Upper lobe of left lung (tissue), 6 donors: ENCODE measurements around the gene CLTB. TPM values are rescaled to one million over a fixed set of nuclear protein-coding genes. Genes with fewer than 3 reads are reported as not detected.
"Not testable (repeated sequence)": the region's sequence is repeated elsewhere in the genome, so short reads cannot be mapped to it uniquely, and the experiment has no call there.

Source experiments
- ATAC-seq, 2 donors: fragments of 200-7000 bp; cut with Tn5 transposase; one replicate each; pipeline ENCODE4 v1.9.1; 2022; ENCODE audit warnings: mild to moderate bottlenecking in 2 of 2, moderate library complexity in 2 of 2; ENCODE audit not compliant: low FRiP score in 2 of 2
- DNase-seq, 2 donors: peaks; one replicate each; pipeline ENCODE4 v3.0.0-alpha.2; 2019 to 2020
- H3K27ac ChIP-seq, 4 donors: fragments of 200-600 bp; sonication (generic); one replicate each; pipeline ENCODE4 v1.5.1; 2016 to 2019
- H3K27me3 ChIP-seq, 4 donors: fragments of 200-600 bp; sonication (generic); one replicate each; pipeline ENCODE4 v1.5.1; 2017 to 2019
- H3K36me3 ChIP-seq, 4 donors: fragments of 200-600 bp; sonication (generic); one replicate each; pipeline ENCODE4 v1.5.1; 2016 to 2019
- H3K4me1 ChIP-seq, 4 donors: fragments of 200-600 bp; sonication (generic); one replicate each; pipeline ENCODE4 v1.5.1; 2018 to 2019
- H3K4me3 ChIP-seq, 4 donors: fragments of 200-600 bp; sonication (generic); one replicate each; pipeline ENCODE4 v1.5.1; 2017 to 2019; ENCODE audit warnings: mild to moderate bottlenecking in 2 of 4, moderate library complexity in 1 of 4
- H3K9me3 ChIP-seq, 4 donors: fragments of 200-600 bp; sonication (generic); one replicate each; pipeline ENCODE4 v1.5.1; 2018 to 2019
- EP300 ChIP-seq, 4 donors: sonication (generic); formaldehyde crosslinking; IDR thresholded peaks; one replicate each; pipeline ENCODE4 v1.5.1; 2017; ENCODE audit warnings: antibody characterized with exemption in 4 of 4, control low read depth in 2 of 4
- POLR2A ChIP-seq, 4 donors: fragments of 450-650 bp; IDR thresholded peaks; one replicate each; pipeline ENCODE4 v1.5.1; 2016 to 2017; ENCODE audit warnings: antibody characterized with exemption in 4 of 4, mild to moderate bottlenecking in 2 of 4
- POLR2AphosphoS5 ChIP-seq, 2 donors: sonication (generic); formaldehyde crosslinking; IDR thresholded peaks; one replicate each; pipeline ENCODE4 v1.5.1; 2017; ENCODE audit warnings: antibody characterized with exemption in 2 of 2
- WGBS, 2 donors: methylation state at CpG; one replicate each; pipeline ENCODE4 v1.1.5; 2017 to 2018; 5-methylcytosine and 5-hydroxymethylcytosine counted together
- total RNA-seq, 6 donors: library from RNA; depleted of rRNA in 4 of 6; stranded (reverse); fragments of >200 nt in 4 of 6; gene quantifications; one replicate each; pipeline versions ENCODE4 v1.1.0 to v1.2.1, GENCODE V29; 2016 to 2021
- TF ChIP-seq, protein P1 (sequence below), 6 experiments: fragments of 450-650 bp in 4 of 6; fragments of 200-600 bp in 2 of 6; sonication (generic) in 2 of 6; IDR thresholded peaks; one replicate each; pipeline ENCODE4 v1.5.1; 2016 to 2019; ENCODE audit warnings: antibody characterized with exemption in 6 of 6
- donor health status: DM: no; HTN: no; CAD: no; lungs with moderate emphysema.
- donor health status: DM: no; HTN: yes; CAD: no; lungs with severe emphysema.

The CLTB gene
- total RNA-seq, 6 donors from 2014 or later = 54.5 to 187 (median 109) TPM

GRCh38 chr5:176446884-176447590, 30.7 kb upstream of the CLTB start:
- 18 to 19% methylated on average over 27 of the region's 27 CpGs for WGBS, 2 donors
- H3K4me1 ChIP-seq = peaks cover 25 to 33% (median 29%) of the 10 kb centered on the region in 4 donors
- no peaks in the 10 kb centered on the region for H3K27me3 ChIP-seq
- ATAC-seq = peak; percentile 3 to 34
- H3K27ac ChIP-seq = peak overlapping the region; percentile 93 to 99 (median 98)
- H3K36me3 ChIP-seq = no peaks in the 10 kb centered on the region
- H3K9me3 ChIP-seq = no peaks in the 10 kb centered on the region
- H3K4me3 ChIP-seq = peak overlapping the region; percentile 65 to 95 (median 79)
- DNase-seq = peak in 1 of 2 donors; percentile 81
- TF ChIP-seq POLR2AphosphoS5 (IDR thresholded peaks at IDR 0.05) (no peak), POLR2A (IDR thresholded peaks at IDR 0.05) (no peak), EP300 (IDR thresholded peaks at IDR 0.05) (no peak)
- TF ChIP-seq, protein P1, sequence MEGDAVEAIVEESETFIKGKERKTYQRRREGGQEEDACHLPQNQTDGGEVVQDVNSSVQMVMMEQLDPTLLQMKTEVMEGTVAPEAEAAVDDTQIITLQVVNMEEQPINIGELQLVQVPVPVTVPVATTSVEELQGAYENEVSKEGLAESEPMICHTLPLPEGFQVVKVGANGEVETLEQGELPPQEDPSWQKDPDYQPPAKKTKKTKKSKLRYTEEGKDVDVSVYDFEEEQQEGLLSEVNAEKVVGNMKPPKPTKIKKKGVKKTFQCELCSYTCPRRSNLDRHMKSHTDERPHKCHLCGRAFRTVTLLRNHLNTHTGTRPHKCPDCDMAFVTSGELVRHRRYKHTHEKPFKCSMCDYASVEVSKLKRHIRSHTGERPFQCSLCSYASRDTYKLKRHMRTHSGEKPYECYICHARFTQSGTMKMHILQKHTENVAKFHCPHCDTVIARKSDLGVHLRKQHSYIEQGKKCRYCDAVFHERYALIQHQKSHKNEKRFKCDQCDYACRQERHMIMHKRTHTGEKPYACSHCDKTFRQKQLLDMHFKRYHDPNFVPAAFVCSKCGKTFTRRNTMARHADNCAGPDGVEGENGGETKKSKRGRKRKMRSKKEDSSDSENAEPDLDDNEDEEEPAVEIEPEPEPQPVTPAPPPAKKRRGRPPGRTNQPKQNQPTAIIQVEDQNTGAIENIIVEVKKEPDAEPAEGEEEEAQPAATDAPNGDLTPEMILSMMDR (IDR thresholded peaks at IDR 0.05) = no peak

DNA sequence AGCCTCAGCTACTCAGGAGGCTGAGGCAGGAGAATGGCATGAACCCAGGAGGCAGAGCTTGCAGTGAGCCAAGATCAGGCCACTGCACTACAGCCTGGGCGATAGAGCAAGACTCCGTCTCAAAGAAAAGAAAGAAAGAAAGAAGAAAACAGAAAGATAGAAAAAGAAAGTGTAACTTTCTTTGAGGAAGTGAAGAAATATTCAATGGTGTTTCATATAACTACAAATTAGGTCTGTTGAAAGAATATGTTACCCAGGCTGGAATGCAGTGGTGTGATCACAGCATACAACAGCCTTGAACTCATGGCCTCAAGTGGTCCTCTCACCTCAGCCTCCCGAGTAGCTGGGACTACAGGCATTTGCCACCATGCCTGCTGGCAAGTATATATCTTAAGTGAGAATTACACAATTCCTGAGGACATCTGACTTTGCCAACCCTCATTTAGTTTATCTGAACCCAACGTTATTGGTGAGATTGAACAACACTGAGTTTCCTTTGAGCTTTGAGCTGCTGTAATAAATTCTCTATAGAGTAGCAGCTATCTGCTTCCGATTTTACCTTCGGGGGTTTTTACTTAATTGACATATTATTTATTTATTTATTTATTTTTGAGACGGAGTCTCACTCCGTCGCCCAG, 29.8 kb upstream of the CLTB start:
- ATAC-seq = no peak
- no peak overlapping the region for H3K27ac ChIP-seq
- no peak for DNase-seq
- no peaks in the 10 kb centered on the region for H3K9me3 ChIP-seq
- no peaks in the 10 kb centered on the region for H3K36me3 ChIP-seq
- H3K4me3 ChIP-seq = peak overlapping the region in 1 of 4 donors; percentile 95
- 81 to 84% methylated on average over 9 of the region's 9 CpGs for WGBS, 2 donors
- no peaks in the 10 kb centered on the region for H3K27me3 ChIP-seq
- H3K4me1 ChIP-seq = peaks cover 25 to 31% (median 27%) of the 10 kb centered on the region in 4 donors
- TF ChIP-seq POLR2AphosphoS5 (IDR thresholded peaks at IDR 0.05) (no peak), EP300 (IDR thresholded peaks at IDR 0.05) (no peak), POLR2A (IDR thresholded peaks at IDR 0.05) (no peak)
- TF ChIP-seq, protein P1 (IDR thresholded peaks at IDR 0.05) = no peak

- Histone ChIP-seq H3K36me3 (no peaks in the 10 kb centered on the region), H3K4me1 (peaks cover 17 to 21% (median 19%) of the 10 kb centered on the region in 4 donors), H3K27me3 (no peaks in the 10 kb centered on the region), H3K9me3 (no peaks in the 10 kb centered on the region), H3K4me3 (no peak overlapping the region), H3K27ac (no peak overlapping the region)
- no peak for ATAC-seq
- DNase-seq = no peak
- TF ChIP-seq, protein P1 (IDR thresholded peaks at IDR 0.05) = no peak
- TF ChIP-seq EP300 (IDR thresholded peaks at IDR 0.05) (no peak), POLR2AphosphoS5 (IDR thresholded peaks at IDR 0.05) (no peak), POLR2A (IDR thresholded peaks at IDR 0.05) (no peak)
- whole genome bisulfite sequencing, 2 donors = 86 to 91% methylated on average over 5 of the region's 5 CpGs
These were observed 28.4 kb upstream of the CLTB start for GRCh38 chr5:176444742-176445141.

DNA sequence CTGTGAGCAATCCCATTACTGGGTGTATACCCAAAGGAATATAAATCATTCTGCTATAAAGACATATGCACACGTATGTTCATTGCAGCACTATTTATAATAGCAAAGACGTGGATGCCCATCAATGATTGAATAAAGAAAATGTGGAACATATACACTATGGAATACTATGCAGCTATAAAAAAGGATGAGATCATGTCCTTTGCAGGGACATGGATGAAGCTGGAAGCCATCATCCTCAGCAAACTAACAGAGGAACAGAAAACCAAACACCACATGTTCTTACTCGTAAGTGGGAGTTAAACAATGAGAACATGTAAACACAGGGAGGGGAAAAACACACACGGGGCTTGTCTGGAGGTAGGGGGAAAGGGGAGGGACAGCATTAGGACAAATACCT, 26.6 kb upstream of the CLTB start:
- not testable (repeated sequence) for H3K9me3 ChIP-seq, DNase-seq, H3K4me3 ChIP-seq, H3K27ac ChIP-seq, H3K36me3 ChIP-seq, ATAC-seq, H3K27me3 ChIP-seq
- 73 to 74% methylated on average over 4 of the region's 4 CpGs for WGBS, 2 donors
- peaks cover 8 to 11% (median 9%) of the 10 kb centered on the region in 4 donors for H3K4me1 ChIP-seq

DNA sequence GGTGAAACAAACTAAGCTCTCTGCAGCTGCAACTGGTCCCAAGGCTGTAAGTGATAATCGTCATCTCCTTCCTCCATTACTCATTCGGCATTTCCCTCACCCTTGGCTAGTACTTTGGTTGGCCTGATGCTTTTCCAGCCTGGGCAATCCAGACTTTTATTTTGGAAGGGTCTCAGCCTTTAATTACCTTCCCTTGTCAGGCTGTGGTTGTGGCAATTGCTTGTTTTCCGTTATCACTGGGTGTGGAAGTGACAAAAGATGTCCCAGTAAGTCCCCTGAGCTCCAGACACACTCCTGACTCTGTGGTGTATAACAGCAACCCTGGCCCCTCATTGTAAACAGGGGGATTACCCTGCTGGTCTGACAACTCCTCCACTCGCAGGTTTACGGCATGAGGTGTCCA, 25.6 kb upstream of the CLTB start:
- H3K36me3 ChIP-seq = no peaks in the 10 kb centered on the region
- no peak for TF ChIP-seq POLR2AphosphoS5 (IDR thresholded peaks at IDR 0.05)
- TF ChIP-seq POLR2A (IDR thresholded peaks at IDR 0.05) = no peak
- TF ChIP-seq EP300 (IDR thresholded peaks at IDR 0.05) = no peak
- TF ChIP-seq, protein P1 (IDR thresholded peaks at IDR 0.05) = no peak
- peaks cover 5 to 7% (median 6%) of the 10 kb centered on the region in 4 donors for H3K4me1 ChIP-seq
- no peaks in the 10 kb centered on the region for H3K27me3 ChIP-seq
- no peak overlapping the region for H3K4me3 ChIP-seq
- WGBS, 2 donors = 25 to 45% methylated on average over 5 of the region's 5 CpGs
- H3K27ac ChIP-seq = no peak overlapping the region
- no peaks in the 10 kb centered on the region for H3K9me3 ChIP-seq
- ATAC-seq = no peak
- no peak for DNase-seq
